Adrenal gland (tissue), 12 donors: ENCODE measurements around the gene BIRC5. TPM values are rescaled to one million over a fixed set of nuclear protein-coding genes. Genes with fewer than 3 reads are reported as not detected.
A peak's percentile ranks its signal among the peaks of the same experiment; 100 is the strongest.

ENCODE experiments used
- DNase-seq, 7 donors: peaks; one replicate each; pipeline ENCODE4 v3.0.0-alpha.2; 2019 to 2020
- H3K27ac ChIP-seq, 5 donors: fragments of 200-600 bp; sonication (generic) in 4 of 5; 1 replicate in 3 of 5; 2 replicates in 2 of 5; pipeline versions ENCODE4 v1.5.1 to v1.8.0; 2016 to 2020; ENCODE audit warnings: mild to moderate bottlenecking in 1 of 5
- H3K27me3 ChIP-seq: fragments of 200-600 bp; 2 replicates; pipeline ENCODE4 v1.8.0; 2021
- H3K36me3 ChIP-seq, 2 donors: fragments of 200-600 bp; replicated peaks in 1 of 2; 1 replicate in 1 of 2; 2 replicates in 1 of 2; pipeline versions ENCODE4 v1.5.1 to v1.8.0; 2018 to 2022
- H3K4me1 ChIP-seq, 2 donors: fragments of 200-600 bp; replicated peaks in 1 of 2; 1 replicate in 1 of 2; 2 replicates in 1 of 2; pipeline versions ENCODE4 v1.5.1 to v1.8.0; 2018 to 2021
- H3K4me3 ChIP-seq, 4 donors: fragments of 200-600 bp; sonication (generic) in 3 of 4; one replicate each; pipeline ENCODE4 v1.5.1; 2016 to 2018
- H3K9me3 ChIP-seq, 3 donors: fragments of 200-600 bp; sonication (generic) in 1 of 3; replicated peaks in 1 of 3; 1 replicate in 2 of 3; 2 replicates in 1 of 3; pipeline versions ENCODE4 v1.5.1 to v1.8.0; 2016 to 2021
- CTCF ChIP-seq, 6 experiments: fragments of 450-650 bp in 4 of 6; fragments of 200-600 bp in 2 of 6; sonication (generic) in 1 of 6; IDR thresholded peaks; 1 replicate in 5 of 6; 2 replicates in 1 of 6; pipeline versions ENCODE4 v1.5.1 to v1.8.0; 2016 to 2021; ENCODE audit warnings: antibody characterized with exemption in 6 of 6, mild to moderate bottlenecking in 2 of 6, moderate library complexity in 1 of 6
- POLR2A ChIP-seq, 2 donors: fragments of 450-650 bp; IDR thresholded peaks; one replicate each; pipeline ENCODE4 v1.6.1; 2017; ENCODE audit warnings: antibody characterized with exemption in 2 of 2, mild to moderate bottlenecking in 2 of 2, moderate library complexity in 1 of 2
- WGBS, 4 donors: extraction: QIAGEN DNeasy Blood & Tissue Kit in 2 of 4; methylation state at CpG; one replicate each; pipeline versions ENCODE4 v1.1.5 to v1.1.7; 2013 to 2017; 5-methylcytosine and 5-hydroxymethylcytosine counted together
- intact Hi-C, 2 donors: fragments of 100-400 bp; cut with DNase I; formaldehyde crosslinking; loops; one replicate each; pipeline versions ENCODE4 v1.14.1 to v1.15.0; 2022 to 2023
- polyA plus RNA-seq, 3 donors: library from polyadenylated mRNA; stranded (reverse); fragments of 200-250 nt in 2 of 3; fragments of 350-450 nt in 1 of 3; fragmentation: Illumina TruSeq in 1 of 3; extraction: RNeasy Lipid Tissue Mini Kit (QIAGEN cat#74804) in 1 of 3; gene quantifications; one replicate each; pipeline ENCODE4 v1.2.3, GENCODE V29; 2013 to 2014
- total RNA-seq, 9 donors: library from RNA; depleted of rRNA in 4 of 9; stranded (reverse); fragments of >200 nt in 4 of 9; fragments of 120-200 nt in 1 of 9; fragmentation: NEBNext Ultra II Directional in 1 of 9; extraction: Animal tissue kit (Norgen Biotek cat#: 25700) in 1 of 9; gene quantifications; one replicate each; pipeline versions ENCODE4 v1.1.0 to v1.2.4, GENCODE V29; 2013 to 2023
- donor health status: healthy with polysubstance abuse.
- donor health status: Bipolar disorder and iron deficiency.
- donor health status: DM: yes; HTN: yes; CAD: no.
- donor health status: DM: no; HTN: no; CAD: no.
- donor health status: DM: no; HTN: no; CAD: no.
- donor health status: DM: yes; HTN: yes; CAD: no.

Gene BIRC5
- total and polyA plus RNA-seq, 12 donors = 0.12 to 17.6 (median 1.3) TPM

GRCh38 chr17:78269955-78270381, 55.9 kb downstream of the BIRC5 start:
- H3K27me3 ChIP-seq = peaks cover 21% of the 10 kb centered on the region
- H3K9me3 ChIP-seq = no peaks in the 10 kb centered on the region
- no peak for DNase-seq
- TF ChIP-seq CTCF (IDR thresholded peaks at IDR 0.05) = no peak
- TF ChIP-seq POLR2A (IDR thresholded peaks at IDR 0.05) = no peak
- H3K4me3 ChIP-seq = no peak overlapping the region
- no peak overlapping the region for H3K27ac ChIP-seq
- intact Hi-C loops = no loop called here
- WGBS, 4 donors = 67 to 83% (median 78%) methylated on average over 1 to 8 of the region's 8 CpGs
- H3K4me1 ChIP-seq = peaks cover 0 to 14% of the 10 kb centered on the region in 2 donors
- H3K36me3 ChIP-seq = no peaks in the 10 kb centered on the region

GRCh38 chr17:78271419-78272170, 57.5 kb downstream of the BIRC5 start:
- no peak for TF ChIP-seq CTCF (IDR thresholded peaks at IDR 0.05)
- WGBS, 4 donors = 60 to 73% (median 67%) methylated on average over 9 to 12 of the region's 12 CpGs
- Histone ChIP-seq H3K27ac (no peak overlapping the region), H3K4me3 (no peak overlapping the region), H3K36me3 (no peaks in the 10 kb centered on the region), H3K27me3 (peaks cover 21% of the 10 kb centered on the region), H3K9me3 (no peaks in the 10 kb centered on the region), H3K4me1 (peaks cover 0 to 14% of the 10 kb centered on the region in 2 donors)
- intact Hi-C loops = no loop called here
- peak in 1 of 7 donors; percentile 11 for DNase-seq

DNA sequence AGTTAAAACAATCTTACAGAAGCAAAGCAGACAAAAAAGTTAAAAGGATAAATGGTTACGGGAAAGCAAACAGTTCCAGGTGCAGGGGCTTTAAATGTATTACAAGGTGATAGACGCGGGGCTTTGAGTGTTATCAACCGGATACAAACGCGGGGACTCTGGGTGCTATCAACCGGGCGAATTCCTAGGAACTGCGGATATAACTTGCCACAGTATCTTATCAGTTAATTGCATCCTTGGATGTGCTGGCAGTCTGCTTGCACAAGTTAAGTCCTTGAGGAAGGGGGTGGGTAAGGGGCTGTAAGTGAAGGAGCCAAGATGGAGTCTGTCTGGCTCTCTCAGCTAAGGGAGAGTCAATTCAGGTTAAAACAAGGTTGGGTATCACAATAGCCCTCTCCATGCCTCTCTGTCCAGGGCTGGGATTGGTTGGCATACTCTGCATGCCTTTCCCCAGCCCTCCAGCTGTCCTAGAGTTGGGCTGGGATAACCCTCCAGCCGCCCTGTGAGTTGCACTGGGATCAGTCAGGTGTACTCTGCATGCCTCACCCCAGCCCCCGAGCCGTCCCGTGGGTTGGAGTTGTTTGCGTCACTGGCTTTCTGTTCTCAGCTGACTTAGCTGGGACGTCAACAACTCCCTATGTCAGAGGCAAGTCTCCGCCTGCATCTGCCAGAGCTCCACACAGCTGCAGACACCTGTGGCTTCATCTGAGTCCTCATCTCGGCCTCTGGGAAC, 58.3 kb downstream of the BIRC5 start:
- Histone ChIP-seq H3K9me3 (no peaks in the 10 kb centered on the region), H3K36me3 (no peaks in the 10 kb centered on the region), H3K27me3 (peaks cover 21% of the 10 kb centered on the region), H3K27ac (no peak overlapping the region), H3K4me3 (no peak overlapping the region), H3K4me1 (peaks cover 0 to 14% of the 10 kb centered on the region in 2 donors)
- TF ChIP-seq POLR2A (IDR thresholded peaks at IDR 0.05) (no peak), CTCF (IDR thresholded peaks at IDR 0.05) (no peak)
- intact Hi-C loops = no loop called here
- DNase-seq = peak; percentile 56 to 82 (median 61)
- WGBS, 4 donors = 13 to 23% (median 19%) methylated on average over 11 to 17 of the region's 17 CpGs

DNA sequence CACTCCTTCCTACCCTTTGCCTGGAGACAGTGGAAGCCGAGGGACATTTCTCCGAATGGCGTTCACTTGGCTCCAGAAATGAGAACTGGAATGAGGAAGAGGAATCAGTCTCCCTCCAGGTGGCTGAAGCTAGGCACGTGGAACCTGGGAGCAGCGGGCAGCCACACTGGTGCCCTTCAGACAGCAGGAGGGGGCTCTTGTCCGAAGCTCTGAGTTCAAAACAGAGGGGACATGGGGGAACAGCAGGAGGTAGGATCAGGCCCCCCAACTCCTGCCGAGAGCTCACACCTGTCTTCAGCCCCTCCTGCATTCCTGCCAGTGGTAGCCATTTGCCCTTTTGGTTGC, 58.8 kb downstream of the BIRC5 start:
- H3K4me3 ChIP-seq = no peak overlapping the region
- DNase-seq = no peak
- H3K27me3 ChIP-seq = peaks cover 21% of the 10 kb centered on the region
- WGBS, 4 donors = 50 to 55% (median 51%) methylated on average over 7 of the region's 7 CpGs
- TF ChIP-seq CTCF (IDR thresholded peaks at IDR 0.05) (no peak), POLR2A (IDR thresholded peaks at IDR 0.05) (no peak)
- H3K27ac ChIP-seq = no peak overlapping the region
- intact Hi-C loops = no loop called here
- no peaks in the 10 kb centered on the region for H3K36me3 ChIP-seq
- H3K9me3 ChIP-seq = no peaks in the 10 kb centered on the region
- H3K4me1 ChIP-seq = peaks cover 0 to 14% of the 10 kb centered on the region in 2 donors
